ENCODE measurements around the gene GFRA3.
"Not testable (repeated sequence)": the region's sequence is repeated elsewhere in the genome, so short reads cannot be mapped to it uniquely, and the experiment has no call there.

GFRA3 gene

GRCh38 chr5:138274189-138274853 lies at the start of gene GFRA3:
TSS of gene GFRA3 (minus strand) at chr5:138274621. CDS start at chr5:138274424, 197 bp downstream.
- TF ChIP-seq CTCF (conservative IDR thresholded peaks at IDR 0.05; ENCODE audit: low read length), result no peak
- peak within 1 kb of the TSS; percentile 30 for H3K4me3 ChIP-seq (ENCODE audit: low read length)
- no peak for DNase-seq (ENCODE audit: low read depth)

- not testable (repeated sequence) for H3K4me3 ChIP-seq (ENCODE audit: low read length); DNase-seq (ENCODE audit: low read depth)
Observed at GRCh38 chr5:138318211-138318610, 43.8 kb upstream of the GFRA3 start.

GRCh38 chr5:138316355-138316754 lies 41.9 kb upstream of the GFRA3 start:
- no peak for DNase-seq (ENCODE audit: low read depth)

GRCh38 chr5:138315751-138316278 lies 41.4 kb upstream of the GFRA3 start:
- TF ChIP-seq CTCF (conservative IDR thresholded peaks at IDR 0.05; ENCODE audit: low read length), result no peak
- H3K4me3 ChIP-seq (ENCODE audit: low read length), result no peak overlapping the region
- DNase-seq (ENCODE audit: low read depth), result no peak

More at GRCh38 chr5:138316355-138316754, 41.9 kb upstream of the GFRA3 start:
- no peak overlapping the region for H3K4me3 ChIP-seq (ENCODE audit: low read length)
- no peak for TF ChIP-seq CTCF (conservative IDR thresholded peaks at IDR 0.05; ENCODE audit: low read length)

- no peak overlapping the region for H3K4me3 ChIP-seq (ENCODE audit: low read length)
- DNase-seq (ENCODE audit: low read depth), result no peak
- no peak for TF ChIP-seq CTCF (conservative IDR thresholded peaks at IDR 0.05; ENCODE audit: low read length)
Observed at GRCh38 chr5:138305797-138306196, 31.4 kb upstream of the GFRA3 start.

GRCh38 chr5:138303372-138303771 lies 29.0 kb upstream of the GFRA3 start:
- TF ChIP-seq CTCF (conservative IDR thresholded peaks at IDR 0.05; ENCODE audit: low read length), result no peak
- no peak overlapping the region for H3K4me3 ChIP-seq (ENCODE audit: low read length)
- DNase-seq (ENCODE audit: low read depth), result peak; percentile 31

GRCh38 chr5:138289296-138289695 lies 14.9 kb upstream of the GFRA3 start:
- no peak for DNase-seq (ENCODE audit: low read depth)
- no peak for TF ChIP-seq CTCF (conservative IDR thresholded peaks at IDR 0.05; ENCODE audit: low read length)
- H3K4me3 ChIP-seq (ENCODE audit: low read length), result no peak overlapping the region
